H1 (cell line): ENCODE measurements around the gene PROK1. TPM values are rescaled to one million over a fixed set of nuclear protein-coding genes. Genes with fewer than 3 reads are reported as not detected.

ENCODE experiments used
- CHD7 ChIP-seq: fragments of 300-600 bp; sonication (generic); IDR thresholded peaks from 2 replicates; pipeline ENCODE4 v1.7.1; 2012; ENCODE audit warnings: low read length, moderate library complexity, mild to moderate bottlenecking, inconsistent platforms; ENCODE audit not compliant: insufficient replicate concordance
- GABPA ChIP-seq: IDR thresholded peaks from 2 replicates; pipeline ENCODE4 v1.6.1; 2011; ENCODE audit warnings: mild to moderate bottlenecking, low read length, moderate library complexity, borderline replicate concordance; ENCODE audit not compliant: insufficient read depth
- GTF2F1 ChIP-seq: IDR thresholded peaks from 2 replicates; pipeline ENCODE4 v1.6.1; 2012; ENCODE audit warnings: low read depth, low read length, improper control_type of control experiment, borderline replicate concordance
- HDAC2 ChIP-seq, 2 experiments: fragments of 300-600 bp in 1 of 2; sonication (generic) in 1 of 2; IDR thresholded peaks; 2 replicates each; pipeline ENCODE4 v1.6.1; 2011 to 2012; ENCODE audit warnings: low read depth in 2 of 2, low read length in 2 of 2, mild to moderate bottlenecking in 2 of 2, moderate library complexity in 2 of 2, borderline replicate concordance in 1 of 2, inconsistent platforms in 1 of 2
- HDAC6 ChIP-seq: IDR thresholded peaks from one replicate; pipeline ENCODE4 v1.7.1; 2012; ENCODE audit warnings: low read depth, mild to moderate bottlenecking, inconsistent platforms, low read length, moderate library complexity
- KDM4A ChIP-seq: IDR thresholded peaks from one replicate; pipeline ENCODE4 v1.7.1; 2012; ENCODE audit warnings: low read depth, mild to moderate bottlenecking, moderate library complexity, low read length, inconsistent platforms; ENCODE audit not compliant: severe bottlenecking
- PHF8 ChIP-seq: fragments of 200-600 bp; sonication (generic); conservative IDR thresholded peaks from 2 replicates; pipeline ENCODE4 v1.7.1; 2012; ENCODE audit warnings: low read depth, mild to moderate bottlenecking, inconsistent platforms, low read length, moderate library complexity
- SIX5 ChIP-seq: IDR thresholded peaks from 2 replicates; pipeline ENCODE4 v1.6.1; 2011; ENCODE audit warnings: mild to moderate bottlenecking, low read depth, low read length
- SUZ12 ChIP-seq: fragments of 200-600 bp; sonication (generic); IDR thresholded peaks from 2 replicates; pipeline ENCODE4 v1.6.1; 2012; ENCODE audit warnings: mild to moderate bottlenecking, inconsistent platforms, low read length, moderate library complexity, mixed read lengths
- TAF1 ChIP-seq: IDR thresholded peaks from 2 replicates; pipeline ENCODE4 v1.6.1; 2011; ENCODE audit warnings: mild to moderate bottlenecking, low read depth, low read length
- TBP ChIP-seq: IDR thresholded peaks from 2 replicates; pipeline ENCODE4 v1.6.1; 2011; ENCODE audit warnings: low read depth, low read length, improper control_type of control experiment
- ZNF274 ChIP-seq: IDR thresholded peaks from 2 replicates; pipeline ENCODE4 v1.7.0; 2012; ENCODE audit warnings: low read length, borderline replicate concordance; ENCODE audit errors: extremely low read depth
- polyA plus RNA-seq, 7 experiments: library from polyadenylated mRNA; depleted of rRNA in 3 of 7; stranded (reverse) in 5 of 7; unstranded in 2 of 7; fragments of >200 nt in 5 of 7; fragments of 200-250 nt in 2 of 7; gene quantifications; 1 replicate in 5 of 7; 2 replicates in 1 of 7; 4 replicates in 1 of 7; pipeline versions ENCODE4 v1.2.1 to v1.2.3, GENCODE V29; 2011 to 2013; ENCODE audit warnings: missing spikeins in 2 of 7, mixed read lengths in 2 of 7
- total RNA-seq: library from RNA; stranded (reverse); fragmentation: NEBNext Ultra II Directional; extraction: Animal tissue kit (Norgen Biotek cat#: 25700); gene quantifications from 2 replicates; pipeline ENCODE4 v1.2.1, GENCODE V29; 2021

PROK1 gene
- total and polyA plus RNA-seq, 2 of the 8 experiments (the other 6 are each of a cell fraction or from before 2014, with no cell fraction given) = 0.12 TPM; not detected in 1

GRCh38 chr1:110474444-110474843 lies 23.5 kb downstream of the PROK1 start (continued):
- no peak for TF ChIP-seq CHD7
- TF ChIP-seq GABPA = no peak
- no peak for TF ChIP-seq SIX5
- TF ChIP-seq HDAC6 = no peak
- no peak for TF ChIP-seq ZNF274
- no peak for TF ChIP-seq PHF8
- TF ChIP-seq TAF1 = no peak
- no peak for TF ChIP-seq TBP
- TF ChIP-seq HDAC2 (IDR thresholded peaks at IDR 0.05; ENCODE audit: borderline replicate concordance in 1 of 2, low read depth in 2 of 2, low read length in 2 of 2) = no peak
- TF ChIP-seq GTF2F1 = no peak
- no peak for TF ChIP-seq KDM4A
- TF ChIP-seq SUZ12 = no peak
